Measurements from ENCODE around the gene IFNA17.
A peak's percentile ranks its signal among the peaks of the same experiment; 100 is the strongest.
"Not testable (repeated sequence)": the region's sequence is repeated elsewhere in the genome, so short reads cannot be mapped to it uniquely, and the experiment has no call there.

IFNA17 gene

DNA sequence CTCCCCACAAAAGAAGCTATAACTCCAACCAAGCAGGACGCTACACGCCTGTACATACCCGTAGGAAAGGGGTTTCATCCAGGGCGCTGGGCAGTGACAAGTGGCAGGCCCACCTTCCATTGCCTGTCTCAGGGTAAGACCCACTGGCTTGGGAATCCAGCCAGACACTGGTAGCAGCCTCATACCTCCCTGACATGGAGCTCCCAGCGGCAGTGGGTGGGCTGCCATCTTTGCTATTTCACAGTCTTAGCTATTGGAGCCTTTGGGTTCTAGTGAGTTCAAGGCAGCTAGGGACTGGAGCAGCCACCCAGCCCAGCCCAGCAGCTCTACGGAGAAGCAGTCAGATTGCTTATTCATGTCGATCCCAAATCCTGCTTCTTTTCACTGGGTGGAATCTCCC, 17.7 kb downstream of the IFNA17 start:
- no peak for DNase-seq

DNA sequence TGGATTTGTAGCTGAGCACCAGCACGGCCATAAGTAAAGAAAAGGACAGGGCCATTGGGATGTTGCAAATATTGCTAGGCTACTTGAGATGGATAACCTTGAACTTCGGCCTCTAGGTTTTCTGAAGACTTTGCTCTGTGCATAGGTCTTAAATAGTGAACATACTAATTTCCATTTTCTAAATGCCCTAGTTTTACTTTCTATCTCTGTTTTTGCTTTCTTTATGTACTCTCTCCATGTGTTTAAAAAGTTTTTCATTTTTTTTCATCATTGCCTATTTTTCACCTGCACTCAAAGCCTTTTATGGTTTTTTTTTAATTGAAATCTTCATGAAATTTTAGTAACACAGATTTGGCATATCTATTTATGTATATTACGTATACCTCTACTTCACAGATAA, 21.0 kb downstream of the IFNA17 start, which contains the start of gene IFNA10:
Gene IFNA10, minus strand, starts transcription at position 101 of the 400 bp plus-strand sequence. Its CDS starts 46 bp downstream, at position 55.
- not testable (repeated sequence) for DNase-seq

DNA sequence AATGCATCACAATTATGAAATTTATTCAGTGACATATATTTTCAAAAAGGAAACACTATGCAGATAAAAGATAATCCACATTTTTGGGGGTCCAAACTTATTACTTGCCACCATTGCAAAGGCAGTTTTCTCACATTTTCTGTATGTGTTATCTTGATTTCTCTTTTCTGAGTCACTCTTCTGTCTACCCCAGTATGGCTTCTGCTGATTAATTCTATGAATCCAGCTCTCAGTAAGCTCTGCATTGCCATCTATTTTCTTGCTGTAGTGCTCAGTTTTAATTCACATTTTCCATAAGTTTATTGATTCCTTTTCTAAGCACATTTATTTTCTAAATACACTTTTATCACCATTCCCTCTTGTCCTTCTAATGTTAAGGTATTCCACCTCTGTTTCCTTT, 22.8 kb downstream of the IFNA17 start:
- no peak for DNase-seq

DNA sequence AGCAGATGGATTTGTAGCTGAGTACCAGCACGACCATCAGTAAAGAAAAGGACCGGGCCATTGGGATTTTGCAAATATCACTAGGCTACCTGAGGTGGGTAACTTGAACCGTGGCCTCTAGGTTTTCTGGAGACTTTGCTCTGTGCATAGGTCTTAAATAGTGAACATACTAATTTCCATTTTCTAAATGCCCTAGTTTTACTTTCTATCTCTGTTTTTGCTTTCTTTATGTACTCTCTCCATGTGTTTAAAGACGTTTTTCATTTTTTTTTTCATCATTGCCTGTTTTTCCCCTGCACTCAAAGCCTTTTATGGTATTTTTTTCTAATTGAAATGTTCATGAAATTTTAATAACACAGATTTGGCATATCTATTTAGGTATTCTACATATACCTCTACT, 25.9 kb downstream of the IFNA17 start, which contains the start of gene IFNA7:
Gene IFNA7, minus strand, starts transcription at position 101 of the 400 bp plus-strand sequence. Its CDS starts 40 bp downstream, at position 61.
- not testable (repeated sequence) for DNase-seq

DNA sequence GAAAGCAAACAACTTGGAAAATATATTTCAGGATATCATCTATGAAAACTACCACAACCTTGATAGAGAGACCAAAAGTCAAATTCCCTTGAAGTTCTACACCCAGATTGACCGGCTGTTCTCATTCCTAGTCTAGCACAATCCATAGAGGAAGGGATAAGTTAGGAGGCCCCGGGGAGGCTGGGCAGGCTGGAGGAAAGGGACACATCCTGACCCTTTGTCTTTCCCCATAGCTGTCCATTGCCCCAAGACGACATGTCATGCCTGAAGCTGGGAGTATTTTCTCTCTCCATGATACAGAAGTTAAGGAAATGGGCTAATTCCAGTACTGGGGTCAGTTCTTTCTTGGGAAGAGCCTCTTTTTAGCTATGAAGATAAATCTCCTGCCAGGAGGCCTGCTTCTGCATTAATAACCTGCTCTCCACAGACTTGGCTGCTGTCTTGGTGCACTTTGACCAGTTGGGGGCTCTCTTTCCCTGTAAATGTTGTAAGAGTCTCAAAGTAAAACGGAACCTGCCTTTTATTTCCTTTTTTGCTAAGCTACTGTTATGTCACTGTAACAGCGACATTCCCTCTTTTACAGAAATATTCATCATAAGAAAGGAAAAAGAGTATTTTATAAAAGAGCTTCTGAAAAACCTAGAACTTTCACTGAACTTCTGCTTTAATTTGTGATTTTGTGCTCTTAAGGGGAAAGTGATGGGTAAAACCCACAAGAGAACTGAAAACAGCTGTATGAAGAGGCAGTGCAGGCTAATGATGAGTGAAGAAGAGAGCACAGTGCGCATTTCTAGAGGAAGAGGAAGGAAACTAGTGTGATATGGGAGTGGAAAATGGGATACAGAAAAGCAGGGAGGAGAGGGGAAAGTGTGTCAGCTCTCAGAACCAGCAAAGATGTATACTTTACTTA, 32.9 kb downstream of the IFNA17 start:
- DNase-seq: peak; percentile 51 to 71 (median 68)

DNA sequence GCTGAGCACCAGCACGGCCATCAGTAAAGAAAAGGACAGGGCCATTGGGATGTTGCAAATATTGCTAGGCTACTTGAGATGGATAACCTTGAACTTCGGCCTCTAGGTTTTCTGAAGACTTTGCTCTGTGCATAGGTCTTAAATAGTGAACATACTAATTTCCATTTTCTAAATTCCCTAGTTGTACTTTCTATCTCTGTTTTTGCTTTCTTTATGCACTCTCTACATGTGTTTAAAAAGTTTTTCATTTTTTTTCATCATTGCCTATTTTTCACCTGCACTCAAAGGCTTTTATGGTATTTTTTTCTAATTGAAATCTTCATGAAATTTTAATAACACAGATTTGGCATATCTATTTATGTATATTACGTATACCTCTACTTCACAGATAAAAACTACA, 40.5 kb downstream of the IFNA17 start, which contains the start of gene IFNA4:
Gene IFNA4, minus strand, starts transcription at position 101 of the 400 bp plus-strand sequence. Its CDS starts 56 bp downstream, at position 45.
- not testable (repeated sequence) for DNase-seq

DNA sequence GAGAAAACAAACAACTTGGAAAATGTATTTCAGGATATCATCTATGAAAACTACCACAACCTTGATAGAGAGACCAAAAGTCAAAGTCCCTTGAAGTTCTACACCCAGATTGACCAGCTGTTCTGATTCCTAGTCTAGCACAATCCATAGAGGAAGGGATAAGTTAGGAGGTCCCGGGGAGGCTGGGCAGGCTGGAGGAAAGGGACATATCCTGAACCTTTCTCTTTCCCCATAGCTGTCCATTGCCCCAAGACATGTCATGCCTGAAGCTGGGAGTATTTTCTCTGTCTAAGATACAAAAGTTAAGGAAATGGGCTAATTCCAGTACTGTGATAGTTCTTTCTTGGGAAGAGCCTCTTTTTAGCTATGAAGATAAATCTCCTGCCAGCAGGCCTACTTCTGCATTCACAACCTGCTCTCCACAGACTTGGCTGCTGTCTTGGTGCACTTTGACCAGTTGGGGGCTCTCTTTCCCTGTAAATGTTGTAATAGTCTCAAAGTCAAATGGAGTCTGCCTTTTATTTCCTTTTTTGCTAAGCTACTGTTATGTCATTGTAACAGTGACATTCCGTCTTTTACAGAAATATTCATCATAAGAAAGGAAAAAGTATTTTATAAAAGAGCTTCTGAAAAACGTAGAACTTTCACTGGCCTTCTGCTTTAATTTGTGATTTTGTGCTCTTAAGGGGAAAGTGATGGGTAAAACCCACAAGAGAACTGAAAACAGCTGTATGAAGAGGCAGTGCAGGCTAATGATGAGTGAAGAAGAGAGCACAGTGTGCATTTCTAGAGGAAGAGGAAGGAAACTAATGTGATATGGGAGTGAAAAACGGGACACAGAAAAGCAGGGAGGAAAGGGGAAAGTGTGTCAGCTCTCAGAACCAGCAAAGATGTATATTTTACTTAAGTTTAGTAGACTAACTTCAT, 44.9 kb downstream of the IFNA17 start:
- DNase-seq: peak; percentile 61 to 73 (median 68)
